ENCODE data around the gene SLC24A4.

The SLC24A4 gene, protein sequence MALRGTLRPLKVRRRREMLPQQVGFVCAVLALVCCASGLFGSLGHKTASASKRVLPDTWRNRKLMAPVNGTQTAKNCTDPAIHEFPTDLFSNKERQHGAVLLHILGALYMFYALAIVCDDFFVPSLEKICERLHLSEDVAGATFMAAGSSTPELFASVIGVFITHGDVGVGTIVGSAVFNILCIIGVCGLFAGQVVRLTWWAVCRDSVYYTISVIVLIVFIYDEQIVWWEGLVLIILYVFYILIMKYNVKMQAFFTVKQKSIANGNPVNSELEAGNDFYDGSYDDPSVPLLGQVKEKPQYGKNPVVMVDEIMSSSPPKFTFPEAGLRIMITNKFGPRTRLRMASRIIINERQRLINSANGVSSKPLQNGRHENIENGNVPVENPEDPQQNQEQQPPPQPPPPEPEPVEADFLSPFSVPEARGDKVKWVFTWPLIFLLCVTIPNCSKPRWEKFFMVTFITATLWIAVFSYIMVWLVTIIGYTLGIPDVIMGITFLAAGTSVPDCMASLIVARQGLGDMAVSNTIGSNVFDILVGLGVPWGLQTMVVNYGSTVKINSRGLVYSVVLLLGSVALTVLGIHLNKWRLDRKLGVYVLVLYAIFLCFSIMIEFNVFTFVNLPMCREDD

DNA sequence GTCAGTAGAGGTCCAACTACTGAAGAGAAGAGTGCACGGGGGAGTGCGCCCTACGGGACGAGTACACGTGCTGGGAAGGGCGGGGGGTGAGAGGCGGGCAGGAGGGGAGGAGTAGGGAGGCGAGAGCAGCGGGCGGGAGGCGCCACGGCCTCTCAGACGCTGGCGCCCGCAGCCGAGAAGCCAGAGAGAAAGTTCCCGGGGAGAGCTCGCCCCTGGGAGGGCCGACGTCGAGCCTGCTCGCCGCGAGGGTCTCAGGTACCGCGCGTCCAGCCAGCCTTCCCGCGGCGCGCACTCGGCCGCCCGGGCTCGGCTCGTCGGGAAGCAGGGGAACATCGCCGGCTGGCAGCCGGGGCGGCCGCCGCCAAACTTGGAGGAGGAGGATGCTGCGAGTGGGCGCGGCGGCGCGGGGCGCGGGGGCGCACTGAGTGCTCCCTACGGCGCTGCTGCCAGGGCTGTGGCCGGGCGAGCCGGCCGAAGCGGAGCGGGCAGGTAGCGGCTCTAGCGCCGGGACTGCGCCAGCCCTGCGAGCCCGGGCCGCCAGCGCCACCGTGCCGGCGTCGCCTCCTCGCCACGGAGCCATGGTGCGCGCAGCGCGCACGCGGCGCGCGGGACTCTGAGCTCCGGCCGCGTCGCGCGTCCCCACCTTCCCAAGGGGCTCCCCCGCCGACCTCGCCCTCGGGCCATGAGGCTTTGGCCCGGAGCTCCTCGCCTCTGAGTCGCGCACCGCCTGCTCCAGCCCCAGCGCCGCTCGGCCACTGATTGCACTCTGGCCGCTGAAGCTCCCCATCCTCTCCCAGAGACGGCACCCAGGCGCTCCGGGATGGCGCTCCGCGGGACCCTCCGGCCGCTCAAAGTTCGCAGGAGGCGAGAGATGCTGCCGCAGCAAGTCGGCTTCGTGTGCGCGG, at the start of gene SLC24A4:
Gene SLC24A4 (plus strand): TSS at position 155 of the 905 bp plus-strand sequence. CDS start 666 bp downstream, at position 821.
- no peak for FAIRE-seq
- no peak for TF ChIP-seq POLR2A (IDR thresholded peaks at IDR 0.05; ENCODE audit: low read depth, low read length)
- DNase-seq (ENCODE audit: insufficient read length, low spot score) = no peak

DNA sequence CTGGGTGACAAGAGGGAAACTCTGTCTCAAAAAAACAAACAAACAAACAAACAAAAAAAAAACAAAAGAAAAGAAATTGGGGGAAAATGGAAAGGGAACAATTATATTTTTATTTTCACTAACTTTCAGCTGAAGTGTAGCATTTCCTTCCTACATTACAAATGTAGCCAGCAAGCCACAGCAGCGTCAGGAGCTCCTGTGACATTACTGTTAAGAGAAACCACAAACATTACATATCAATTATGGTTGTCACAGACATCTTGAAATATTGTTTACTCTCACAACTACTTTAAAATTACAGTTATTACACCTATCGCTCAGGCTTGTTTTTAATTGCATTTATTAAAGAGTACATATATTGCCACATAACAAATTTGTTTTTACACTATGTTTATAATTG, 49.8 kb upstream of the SLC24A4 start:
- TF ChIP-seq POLR2A (IDR thresholded peaks at IDR 0.05; ENCODE audit: low read depth, low read length) = no peak
- DNase-seq (ENCODE audit: insufficient read length, low spot score) (no peak), FAIRE-seq (no peak)

DNA sequence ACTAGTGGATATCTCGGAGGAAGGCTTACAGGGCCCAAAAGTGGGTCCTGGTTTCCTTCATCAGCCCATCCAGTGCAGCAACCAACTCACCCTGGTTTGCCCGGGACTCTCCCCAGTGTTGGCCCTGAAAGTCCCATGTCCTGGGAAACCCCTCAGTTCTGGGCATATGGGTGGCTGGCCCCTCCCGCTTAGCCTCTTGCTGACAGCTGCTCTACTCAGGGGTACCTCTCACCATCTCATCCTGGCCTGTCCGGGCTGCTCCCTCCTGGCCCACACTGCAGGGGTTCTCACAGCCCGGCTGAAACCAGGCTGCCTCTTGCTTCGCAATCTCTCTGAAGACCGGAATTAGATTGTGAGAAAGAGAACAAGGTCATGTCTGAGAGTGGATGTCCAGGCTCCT, 48.9 kb upstream of the SLC24A4 start:
- DNase-seq (ENCODE audit: insufficient read length, low spot score) (no peak), FAIRE-seq (no peak)
- TF ChIP-seq POLR2A (IDR thresholded peaks at IDR 0.05; ENCODE audit: low read depth, low read length) = no peak

GRCh38 chr14:92276074-92276473, 46.9 kb upstream of the SLC24A4 start:
- no peak for TF ChIP-seq POLR2A (IDR thresholded peaks at IDR 0.05; ENCODE audit: low read depth, low read length)
- DNase-seq (ENCODE audit: insufficient read length, low spot score) = no peak
- FAIRE-seq = no peak

GRCh38 chr14:92277031-92277430, 45.9 kb upstream of the SLC24A4 start:
- TF ChIP-seq POLR2A (IDR thresholded peaks at IDR 0.05; ENCODE audit: low read depth, low read length) = no peak
- no peak for FAIRE-seq
- no peak for DNase-seq (ENCODE audit: insufficient read length, low spot score)

DNA sequence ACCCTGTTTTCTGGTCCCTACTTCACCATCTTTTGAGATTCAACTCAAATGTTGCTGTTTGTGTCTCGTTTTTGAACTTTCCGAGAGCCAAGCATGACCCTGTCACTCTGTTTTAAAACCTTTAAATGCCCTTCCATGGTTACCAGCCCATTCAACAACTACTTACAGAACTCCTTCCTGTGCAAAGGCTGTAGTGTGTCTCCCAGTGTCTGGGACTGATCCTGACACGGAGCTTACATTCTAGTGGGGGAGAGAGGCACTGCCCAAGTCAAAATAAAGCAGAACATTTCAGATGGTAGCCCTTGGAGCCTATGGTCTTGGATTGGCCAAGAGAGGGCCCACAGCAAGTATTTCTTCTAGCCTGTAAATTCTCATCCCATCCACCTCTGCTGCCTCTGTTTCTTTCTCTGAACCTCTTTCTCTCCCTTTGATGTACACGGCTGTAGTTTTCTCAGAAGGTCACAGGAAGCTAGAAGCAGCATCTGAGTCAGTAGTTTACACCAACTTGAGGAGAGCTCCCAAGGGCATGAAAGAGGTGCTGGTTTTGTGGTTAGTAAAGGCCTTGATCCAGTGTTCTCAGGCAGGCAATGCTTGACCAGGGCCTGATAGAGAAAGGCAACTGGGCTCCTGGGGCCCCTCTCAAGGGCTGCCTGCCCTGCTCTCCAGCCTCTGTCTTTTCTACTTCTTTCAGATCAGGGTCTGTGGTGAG, 42.3 kb upstream of the SLC24A4 start:
- FAIRE-seq (no peak), DNase-seq (ENCODE audit: insufficient read length, low spot score) (no peak)
- no peak for TF ChIP-seq POLR2A (IDR thresholded peaks at IDR 0.05; ENCODE audit: low read depth, low read length)

- DNase-seq (ENCODE audit: insufficient read length, low spot score) = no peak
- no peak for TF ChIP-seq POLR2A (IDR thresholded peaks at IDR 0.05; ENCODE audit: low read depth, low read length)
Measured at GRCh38 chr14:92282669-92283068, 40.3 kb upstream of the SLC24A4 start.

DNA sequence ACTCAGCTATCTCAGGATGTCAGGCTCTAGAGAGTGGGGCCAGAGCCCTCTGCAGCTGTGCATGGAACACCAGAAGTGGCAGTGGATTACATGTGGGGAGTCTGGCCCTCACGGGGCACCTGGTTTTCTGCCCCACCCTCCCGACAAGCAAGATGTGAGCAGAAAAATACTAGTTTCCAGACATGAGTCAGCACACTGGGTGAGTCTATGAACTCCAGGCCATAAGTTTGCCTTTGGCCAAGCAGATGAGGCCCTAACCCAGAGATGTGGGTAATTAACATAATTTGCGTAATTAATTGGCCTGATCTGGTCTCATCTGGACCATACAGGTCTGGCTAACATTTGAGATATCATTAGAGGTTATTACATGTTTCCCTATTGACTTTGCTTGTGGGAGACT, 37.7 kb upstream of the SLC24A4 start:
- no peak for TF ChIP-seq POLR2A (IDR thresholded peaks at IDR 0.05; ENCODE audit: low read depth, low read length)
- no peak for FAIRE-seq

More at GRCh38 chr14:92282669-92283068, 40.3 kb upstream of the SLC24A4 start:
- no peak for FAIRE-seq

DNA sequence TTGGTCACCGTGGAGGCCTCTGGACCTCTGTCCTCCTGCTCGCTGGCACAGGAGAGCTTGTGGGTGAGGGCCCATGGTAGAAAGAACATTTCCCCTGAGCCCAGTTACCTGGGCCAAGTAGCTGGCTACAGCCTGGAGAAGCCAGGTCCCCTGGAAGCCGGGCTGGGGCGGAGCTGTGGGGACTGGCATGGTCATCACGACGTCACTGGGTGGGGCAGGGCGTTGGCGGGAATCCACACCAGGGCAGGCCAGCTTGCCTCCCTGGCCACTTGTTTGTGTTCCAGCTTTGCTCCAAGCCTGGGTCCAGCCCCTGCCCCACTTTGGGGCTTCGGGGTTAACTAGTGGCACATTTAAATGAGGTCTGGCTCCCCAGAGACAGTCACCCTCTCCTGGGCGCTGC, 35.0 kb upstream of the SLC24A4 start:
- DNase-seq (ENCODE audit: insufficient read length, low spot score) = peak; percentile 27
- no peak for TF ChIP-seq POLR2A (IDR thresholded peaks at IDR 0.05; ENCODE audit: low read depth, low read length)
- FAIRE-seq = no peak

More for the DNA sequence above, 37.7 kb upstream of the SLC24A4 start:
- no peak for DNase-seq (ENCODE audit: insufficient read length, low spot score)

DNA sequence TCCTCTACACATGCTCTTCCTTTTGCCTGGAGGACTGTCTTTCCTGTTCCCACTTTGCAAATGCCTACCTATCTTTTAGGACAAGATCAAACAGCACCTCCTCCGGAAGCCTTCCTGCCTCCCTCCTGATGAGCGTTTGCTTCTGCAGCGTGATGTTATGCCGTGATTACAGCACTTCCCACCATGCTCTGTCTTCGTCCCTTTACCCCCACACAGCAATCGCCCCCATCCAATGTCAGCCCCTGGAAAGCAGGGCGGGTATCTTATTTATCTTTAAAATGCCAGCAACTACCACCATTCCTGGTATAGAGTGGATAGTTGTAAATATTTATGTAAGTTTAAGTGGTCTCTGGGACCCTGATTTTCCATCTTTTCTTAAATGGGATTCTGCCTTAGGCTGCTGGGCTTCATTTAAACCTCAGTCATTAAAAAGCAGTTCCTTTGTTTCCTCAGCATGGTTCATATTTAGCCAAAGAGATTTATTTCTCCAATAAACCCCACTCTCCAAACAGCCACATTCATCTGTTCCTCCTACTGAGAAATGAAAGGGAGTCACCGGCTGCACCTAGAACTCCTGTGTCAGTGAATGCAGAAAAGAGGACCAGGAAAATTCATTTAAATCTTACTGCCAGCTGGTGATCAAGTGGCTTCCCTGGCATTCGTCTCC, 33.8 kb upstream of the SLC24A4 start:
- no peak for TF ChIP-seq POLR2A (IDR thresholded peaks at IDR 0.05; ENCODE audit: low read depth, low read length)
- FAIRE-seq (no peak), DNase-seq (ENCODE audit: insufficient read length, low spot score) (no peak)

GRCh38 chr14:92292673-92293072, 30.3 kb upstream of the SLC24A4 start:
- FAIRE-seq (no peak), DNase-seq (ENCODE audit: insufficient read length, low spot score) (no peak)
- TF ChIP-seq POLR2A (IDR thresholded peaks at IDR 0.05; ENCODE audit: low read depth, low read length) = no peak

DNA sequence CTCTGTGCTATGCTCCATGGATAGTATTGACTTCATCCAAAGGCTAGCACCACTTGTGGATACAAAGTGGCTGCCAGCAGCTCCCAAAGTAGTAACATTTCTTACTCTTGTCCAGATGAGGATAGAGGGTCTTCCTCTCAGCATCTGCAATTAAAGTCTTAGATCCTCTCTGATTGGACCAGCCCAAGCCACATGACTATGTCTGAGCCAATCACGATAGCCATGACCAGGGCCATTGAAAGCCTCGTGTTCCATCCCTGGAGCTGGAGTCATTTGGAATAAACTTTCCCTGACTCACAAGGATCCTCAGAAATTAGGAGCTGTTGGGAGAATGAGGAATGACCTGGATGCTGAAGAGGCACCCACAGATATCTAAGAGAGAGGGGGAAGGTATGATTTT, 28.5 kb upstream of the SLC24A4 start:
- TF ChIP-seq POLR2A (IDR thresholded peaks at IDR 0.05; ENCODE audit: low read depth, low read length) = no peak
- DNase-seq (ENCODE audit: insufficient read length, low spot score) (no peak), FAIRE-seq (no peak)
